Prostate gland (tissue), 2 donors: ENCODE results near the gene PIP5K1B. TPM values are rescaled to one million over a fixed set of nuclear protein-coding genes. Genes with fewer than 3 reads are reported as not detected.
A peak's percentile ranks its signal among the peaks of the same experiment; 100 is the strongest.

ENCODE experiments used
- DNase-seq: peaks from one replicate; pipeline ENCODE4 v3.0.0-alpha.2; 2019; ENCODE audit warnings: low spot score
- H3K27ac ChIP-seq, 2 donors: fragments of 200-600 bp; sonication (generic); 2 replicates each; pipeline ENCODE4 v1.5.1; 2017 to 2019
- H3K27me3 ChIP-seq: fragments of 200-600 bp; sonication (generic); replicated peaks from 2 replicates; pipeline ENCODE4 v1.5.1; 2019; ENCODE audit not compliant: insufficient read depth
- H3K36me3 ChIP-seq, 2 donors: fragments of 200-600 bp; sonication (generic); 1 replicate in 1 of 2; 2 replicates in 1 of 2; pipeline versions ENCODE4 v1.5.1 to v1.8.1; 2017 to 2019
- H3K4me1 ChIP-seq: fragments of 200-600 bp; sonication (generic); replicated peaks from 2 replicates; pipeline ENCODE4 v1.5.1; 2019
- H3K4me3 ChIP-seq, 2 donors: fragments of 200-600 bp; sonication (generic); 2 replicates each; pipeline ENCODE4 v1.5.1; 2017 to 2019
- H3K9me3 ChIP-seq: fragments of 200-600 bp; sonication (generic); 2 replicates; pipeline ENCODE4 v1.5.1; 2017
- POLR2A ChIP-seq: fragments of 450-650 bp; IDR thresholded peaks from one replicate; pipeline ENCODE4 v1.6.1; 2016; ENCODE audit warnings: antibody characterized with exemption, mild to moderate bottlenecking
- POLR2AphosphoS5 ChIP-seq: sonication (generic); formaldehyde crosslinking; IDR thresholded peaks from one replicate; pipeline ENCODE4 v1.6.1; 2017; ENCODE audit warnings: antibody characterized with exemption
- WGBS: methylation state at CpG from one replicate; pipeline ENCODE4 v1.1.5; 2018; 5-methylcytosine and 5-hydroxymethylcytosine counted together
- intact Hi-C: fragments of 100-400 bp; cut with DNase I; formaldehyde crosslinking; loops from one replicate; pipeline ENCODE4 v1.14.2; 2022
- total RNA-seq, 2 donors: library from RNA; depleted of rRNA; stranded (reverse); fragments of >200 nt; gene quantifications; one replicate each; pipeline ENCODE4 v1.1.0, GENCODE V29; 2016
- TF ChIP-seq, protein P1 (sequence below), 4 experiments: fragments of 200-600 bp in 2 of 4; fragments of 450-650 bp in 2 of 4; sonication (generic) in 2 of 4; IDR thresholded peaks; 1 replicate in 3 of 4; 2 replicates in 1 of 4; pipeline ENCODE4 v1.5.1; 2016 to 2019; ENCODE audit warnings: antibody characterized with exemption in 4 of 4, mild to moderate bottlenecking in 2 of 4, moderate library complexity in 2 of 4

PIP5K1B gene
- total RNA-seq, 2 donors from 2014 or later, result 1.6 to 38.3 TPM

DNA sequence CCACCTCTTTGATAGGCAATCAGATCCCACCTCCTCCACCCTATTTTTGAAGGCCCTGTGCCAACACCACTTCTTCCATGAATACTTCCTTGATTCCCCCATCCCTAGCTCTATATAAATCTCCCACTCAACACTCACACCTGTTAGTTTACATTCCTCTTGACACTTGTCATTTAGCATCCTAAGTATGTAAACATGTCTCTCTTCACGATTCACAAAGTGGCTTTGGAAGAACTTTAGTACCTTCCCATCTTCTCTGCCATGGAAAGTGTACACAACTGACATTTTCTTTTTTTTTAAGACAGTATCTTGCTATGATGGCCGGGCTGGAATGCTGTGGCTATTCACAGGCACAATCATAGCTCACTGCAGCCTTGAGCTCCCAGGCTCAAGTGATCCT, 329.0 kb downstream of the PIP5K1B start:
- TF ChIP-seq POLR2AphosphoS5 (no peak), POLR2A (no peak)
- TF ChIP-seq, protein P1, sequence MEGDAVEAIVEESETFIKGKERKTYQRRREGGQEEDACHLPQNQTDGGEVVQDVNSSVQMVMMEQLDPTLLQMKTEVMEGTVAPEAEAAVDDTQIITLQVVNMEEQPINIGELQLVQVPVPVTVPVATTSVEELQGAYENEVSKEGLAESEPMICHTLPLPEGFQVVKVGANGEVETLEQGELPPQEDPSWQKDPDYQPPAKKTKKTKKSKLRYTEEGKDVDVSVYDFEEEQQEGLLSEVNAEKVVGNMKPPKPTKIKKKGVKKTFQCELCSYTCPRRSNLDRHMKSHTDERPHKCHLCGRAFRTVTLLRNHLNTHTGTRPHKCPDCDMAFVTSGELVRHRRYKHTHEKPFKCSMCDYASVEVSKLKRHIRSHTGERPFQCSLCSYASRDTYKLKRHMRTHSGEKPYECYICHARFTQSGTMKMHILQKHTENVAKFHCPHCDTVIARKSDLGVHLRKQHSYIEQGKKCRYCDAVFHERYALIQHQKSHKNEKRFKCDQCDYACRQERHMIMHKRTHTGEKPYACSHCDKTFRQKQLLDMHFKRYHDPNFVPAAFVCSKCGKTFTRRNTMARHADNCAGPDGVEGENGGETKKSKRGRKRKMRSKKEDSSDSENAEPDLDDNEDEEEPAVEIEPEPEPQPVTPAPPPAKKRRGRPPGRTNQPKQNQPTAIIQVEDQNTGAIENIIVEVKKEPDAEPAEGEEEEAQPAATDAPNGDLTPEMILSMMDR (IDR thresholded peaks at IDR 0.05), result no peak
- Histone ChIP-seq H3K27me3 (no peaks in the 10 kb centered on the region), H3K4me1 (no peaks in the 10 kb centered on the region), H3K36me3 (no peaks in the 10 kb centered on the region), H3K4me3 (no peak overlapping the region), H3K27ac (no peak overlapping the region), H3K9me3 (no peaks in the 10 kb centered on the region)
- 51% methylated on average over 2 of the region's 2 CpGs for WGBS
- intact Hi-C loops, result loop anchor here (5.0 kb wide), 1 partner anchor 513 kb away; no protein-coding TSS in a partner anchor
- no peak for DNase-seq

DNA sequence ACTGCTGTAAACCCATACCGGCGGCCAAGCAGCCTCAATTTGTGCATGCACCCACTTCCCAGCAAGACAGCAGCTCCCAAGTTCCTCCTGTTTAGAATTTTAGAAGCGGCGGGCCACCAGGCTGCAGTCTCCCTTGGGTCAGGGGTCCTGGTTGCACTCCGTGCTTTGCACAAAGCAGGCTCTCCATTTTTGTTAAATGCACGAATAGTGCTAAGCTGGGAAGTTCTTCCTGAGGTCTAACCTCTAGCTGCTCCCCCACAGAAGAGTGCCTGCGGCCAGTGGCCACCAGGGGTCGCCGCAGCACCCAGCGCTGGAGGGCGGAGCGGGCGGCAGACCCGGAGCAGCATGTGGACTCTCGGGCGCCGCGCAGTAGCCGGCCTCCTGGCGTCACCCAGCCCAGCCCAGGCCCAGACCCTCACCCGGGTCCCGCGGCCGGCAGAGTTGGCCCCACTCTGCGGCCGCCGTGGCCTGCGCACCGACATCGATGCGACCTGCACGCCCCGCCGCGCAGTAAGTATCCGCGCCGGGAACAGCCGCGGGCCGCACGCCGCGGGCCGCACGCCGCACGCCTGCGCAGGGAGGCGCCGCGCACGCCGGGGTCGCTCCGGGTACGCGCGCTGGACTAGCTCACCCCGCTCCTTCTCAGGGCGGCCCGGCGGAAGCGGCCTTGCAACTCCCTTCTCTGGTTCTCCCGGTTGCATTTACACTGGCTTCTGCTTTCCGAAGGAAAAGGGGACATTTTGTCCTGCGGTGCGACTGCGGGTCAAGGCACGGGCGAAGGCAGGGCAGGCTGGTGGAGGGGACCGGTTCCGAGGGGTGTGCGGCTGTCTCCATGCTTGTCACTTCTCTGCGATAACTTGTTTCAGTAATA, 330.6 kb downstream of the PIP5K1B start, which contains the start of gene FXN:
Gene FXN, plus strand, starts transcription at position 315 of the 871 bp plus-strand sequence. Its CDS starts 31 bp downstream, at position 346.
- intact Hi-C loops, result no loop called here
- Histone ChIP-seq H3K4me1 (no peaks in the 10 kb centered on the region), H3K36me3 (no peaks in the 10 kb centered on the region), H3K9me3 (no peaks in the 10 kb centered on the region), H3K4me3 (peak within 1 kb of the TSS; percentile 61 to 69), H3K27me3 (no peaks in the 10 kb centered on the region), H3K27ac (peak within 1 kb of the TSS; percentile 72 to 79)
- TF ChIP-seq, protein P1 (IDR thresholded peaks at IDR 0.05), result peak; percentile 92 to 97 (median 96)
- TF ChIP-seq POLR2AphosphoS5 (peak; percentile 52), POLR2A (peak; percentile 29)
- WGBS, result 2% methylated on average over 45 of the region's 75 CpGs
- DNase-seq, result peak; percentile 73

DNA sequence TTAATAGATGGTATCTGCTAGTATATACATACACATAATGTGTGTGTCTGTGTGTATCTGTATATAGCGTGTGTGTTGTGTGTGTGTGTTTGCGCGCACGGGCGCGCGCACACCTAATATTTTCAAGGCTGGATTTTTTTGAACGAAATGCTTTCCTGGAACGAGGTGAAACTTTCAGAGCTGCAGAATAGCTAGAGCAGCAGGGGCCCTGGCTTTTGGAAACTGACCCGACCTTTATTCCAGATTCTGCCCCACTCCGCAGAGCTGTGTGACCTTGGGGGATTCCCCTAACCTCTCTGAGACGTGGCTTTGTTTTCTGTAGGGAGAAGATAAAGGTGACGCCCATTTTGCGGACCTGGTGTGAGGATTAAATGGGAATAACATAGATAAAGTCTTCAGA, 331.3 kb downstream of the PIP5K1B start:
- TF ChIP-seq POLR2AphosphoS5, result no peak
- TF ChIP-seq POLR2A, result no peak
- TF ChIP-seq, protein P1 (IDR thresholded peaks at IDR 0.05), result no peak
- Histone ChIP-seq H3K27me3 (no peaks in the 10 kb centered on the region), H3K4me3 (peak overlapping the region; percentile 61 to 69), H3K9me3 (no peaks in the 10 kb centered on the region), H3K27ac (peak overlapping the region; percentile 72 to 79), H3K36me3 (no peaks in the 10 kb centered on the region), H3K4me1 (no peaks in the 10 kb centered on the region)
- no peak for DNase-seq
- intact Hi-C loops, result no loop called here
- WGBS, result 3% methylated on average over 14 of the region's 14 CpGs

DNA sequence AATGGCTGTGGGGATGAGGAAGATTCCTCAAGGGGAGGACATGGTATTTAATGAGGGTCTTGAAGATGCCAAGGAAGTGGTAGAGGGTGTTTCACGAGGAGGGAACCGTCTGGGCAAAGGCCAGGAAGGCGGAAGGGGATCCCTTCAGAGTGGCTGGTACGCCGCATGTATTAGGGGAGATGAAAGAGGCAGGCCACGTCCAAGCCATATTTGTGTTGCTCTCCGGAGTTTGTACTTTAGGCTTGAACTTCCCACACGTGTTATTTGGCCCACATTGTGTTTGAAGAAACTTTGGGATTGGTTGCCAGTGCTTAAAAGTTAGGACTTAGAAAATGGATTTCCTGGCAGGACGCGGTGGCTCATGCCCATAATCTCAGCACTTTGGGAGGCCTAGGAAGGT, 331.8 kb downstream of the PIP5K1B start:
- Histone ChIP-seq H3K4me3 (peak overlapping the region; percentile 61 to 69), H3K36me3 (no peaks in the 10 kb centered on the region), H3K4me1 (no peaks in the 10 kb centered on the region), H3K27ac (peak overlapping the region; percentile 72 to 79), H3K9me3 (no peaks in the 10 kb centered on the region), H3K27me3 (no peaks in the 10 kb centered on the region)
- 47% methylated on average over 10 of the region's 10 CpGs for WGBS
- no peak for DNase-seq
- TF ChIP-seq, protein P1 (IDR thresholded peaks at IDR 0.05), result no peak
- TF ChIP-seq POLR2AphosphoS5 (no peak), POLR2A (no peak)
- intact Hi-C loops, result no loop called here

DNA sequence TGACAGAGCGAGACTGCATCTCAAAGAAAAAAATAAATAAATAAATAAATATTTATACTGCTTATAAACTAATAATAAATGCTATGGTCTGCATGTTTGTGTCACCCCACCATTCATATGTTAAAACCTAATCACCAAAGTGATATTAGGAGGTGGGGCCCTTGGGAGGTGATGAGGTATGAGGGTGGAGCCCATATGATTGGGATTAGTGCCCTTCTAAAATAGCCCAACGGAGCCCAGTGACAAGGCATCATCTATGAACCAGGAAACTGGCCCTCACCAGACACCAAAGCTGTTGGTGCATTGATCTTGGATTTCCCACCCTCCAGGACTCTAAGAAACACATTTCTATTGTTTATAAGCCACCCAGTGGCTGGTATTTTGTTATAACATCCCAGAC, 335.6 kb downstream of the PIP5K1B start:
- no peaks in the 10 kb centered on the region for H3K27me3 ChIP-seq
- intact Hi-C loops, result no loop called here

More for the DNA sequence above, 335.6 kb downstream of the PIP5K1B start:
- Histone ChIP-seq H3K4me1 (no peaks in the 10 kb centered on the region), H3K27ac (no peak overlapping the region), H3K9me3 (no peaks in the 10 kb centered on the region), H3K4me3 (no peak overlapping the region), H3K36me3 (no peaks in the 10 kb centered on the region)
- 100% methylated on average over 2 of the region's 2 CpGs for WGBS
- DNase-seq, result no peak
- TF ChIP-seq POLR2AphosphoS5 (no peak), POLR2A (no peak)
- TF ChIP-seq, protein P1 (IDR thresholded peaks at IDR 0.05), result no peak
